Measurements from ENCODE around the gene SLCO2A1.
A peak's percentile ranks its signal among the peaks of the same experiment; 100 is the strongest.
"Not testable (repeated sequence)": the region's sequence is repeated elsewhere in the genome, so short reads cannot be mapped to it uniquely, and the experiment has no call there.

SLCO2A1 gene

DNA sequence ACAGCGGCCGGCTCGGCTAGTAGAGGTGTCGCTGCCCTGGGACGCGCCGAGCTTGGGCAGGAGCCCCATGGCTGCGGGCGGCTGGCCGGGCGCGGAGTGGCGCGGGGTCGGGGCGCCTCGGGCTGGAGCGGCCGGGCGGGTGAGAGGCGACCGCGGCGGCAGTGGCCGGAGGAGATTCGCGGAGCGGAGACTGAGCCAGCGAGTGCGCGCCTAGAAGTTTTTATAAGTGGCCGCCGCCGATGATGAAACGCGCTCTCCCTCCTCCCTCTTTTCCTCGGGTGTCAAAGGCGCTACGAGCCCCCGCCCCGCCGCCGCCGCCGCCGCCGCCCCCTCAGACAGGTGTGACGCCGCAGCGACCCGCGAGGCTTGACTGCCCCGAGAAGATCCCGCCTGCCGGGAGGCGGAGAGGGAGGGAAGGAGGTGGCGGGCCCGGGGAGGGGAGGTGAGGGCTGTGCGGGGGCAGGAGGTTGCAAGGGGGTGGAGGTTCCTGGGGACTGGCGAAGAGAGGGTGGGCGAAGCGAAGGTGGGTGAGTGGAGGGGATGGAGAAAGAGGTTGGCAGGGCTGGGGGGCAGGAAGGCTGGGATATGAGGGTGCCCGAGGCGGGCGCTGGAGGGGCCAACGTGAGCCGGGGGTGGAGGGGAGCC, at the start of gene SLCO2A1:
Gene SLCO2A1, minus strand, starts transcription at position 192 of the 645 bp plus-strand sequence. Its CDS starts 123 bp downstream, at position 69.
- peak; percentile 60 for DNase-seq

DNA sequence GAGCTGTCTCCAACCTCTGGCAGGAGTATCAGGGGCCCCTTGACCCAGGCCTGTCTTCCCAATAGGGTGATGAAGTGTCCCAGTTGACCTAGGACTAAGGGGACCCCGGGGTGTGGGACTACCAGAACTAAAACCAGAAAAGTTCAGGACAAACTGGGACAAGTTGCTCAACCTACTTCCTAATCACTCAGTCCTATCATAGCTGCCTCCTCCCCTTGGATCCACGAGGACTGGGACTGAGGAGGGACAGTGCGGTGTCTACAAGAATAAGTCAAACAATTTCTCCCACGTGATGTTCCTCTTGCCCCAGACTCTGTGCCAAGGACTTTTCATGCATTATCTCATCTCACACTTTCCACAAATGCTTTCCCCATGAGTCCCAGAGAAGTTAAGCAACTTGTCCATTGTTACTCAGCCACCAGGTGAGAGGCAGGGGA, 49.4 kb upstream of the SLCO2A1 start:
- no peak for DNase-seq

DNA sequence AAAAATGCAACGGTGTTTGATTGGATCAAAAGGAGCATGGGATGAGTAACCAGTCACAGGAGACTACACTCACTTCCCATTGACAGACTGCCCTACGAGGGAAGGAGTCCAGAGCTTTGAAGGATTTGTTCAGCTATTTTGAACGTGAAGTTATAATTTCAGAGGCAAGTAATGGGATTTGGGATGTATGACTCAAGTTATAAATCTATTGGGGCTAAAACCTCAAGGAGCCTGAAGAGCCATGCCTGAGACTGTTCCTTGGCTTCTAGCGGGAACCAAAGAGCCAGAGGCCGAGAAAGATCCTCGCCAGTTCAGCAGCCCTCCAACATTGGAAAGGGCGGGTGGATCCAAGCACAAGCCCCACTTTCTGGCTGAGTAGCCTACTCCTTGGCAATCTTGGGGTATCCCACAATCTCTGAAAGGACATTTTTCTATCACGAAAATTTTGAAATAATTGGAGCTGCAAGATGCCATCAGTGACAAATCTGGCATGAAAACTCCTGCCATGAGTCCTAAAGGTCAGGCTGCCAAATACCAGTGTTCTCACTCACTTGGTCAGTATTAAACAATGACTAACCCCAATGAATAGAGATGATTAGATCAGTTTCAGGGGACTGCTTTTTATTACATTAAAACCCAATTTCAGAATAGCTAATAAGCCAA, 48.6 kb upstream of the SLCO2A1 start:
- DNase-seq, result no peak

DNA sequence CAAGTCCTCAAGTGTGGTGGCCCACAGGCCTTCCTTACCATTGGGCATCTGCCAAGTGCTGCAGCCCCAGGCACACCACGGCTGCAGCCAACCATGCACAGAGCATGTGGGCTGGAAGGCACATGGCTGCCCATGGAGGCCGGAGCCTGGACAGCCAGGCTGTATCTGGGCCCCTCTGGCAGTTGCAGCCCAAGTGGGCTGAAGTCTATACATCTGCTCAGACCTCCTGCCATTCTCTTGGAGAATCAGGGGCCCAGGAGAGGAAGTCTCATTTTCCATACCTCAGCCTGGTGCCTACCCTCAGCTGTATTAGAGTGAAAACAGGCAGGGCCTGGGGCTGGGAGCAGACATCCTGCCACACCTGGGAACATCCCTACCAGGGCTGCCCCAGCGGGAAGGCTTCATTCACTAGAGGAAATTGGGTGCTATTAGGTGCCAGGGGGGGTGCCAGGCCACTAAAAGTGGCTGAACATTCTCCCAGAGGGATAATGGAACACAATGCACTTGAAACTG, 48.0 kb upstream of the SLCO2A1 start:
- DNase-seq, result no peak

DNA sequence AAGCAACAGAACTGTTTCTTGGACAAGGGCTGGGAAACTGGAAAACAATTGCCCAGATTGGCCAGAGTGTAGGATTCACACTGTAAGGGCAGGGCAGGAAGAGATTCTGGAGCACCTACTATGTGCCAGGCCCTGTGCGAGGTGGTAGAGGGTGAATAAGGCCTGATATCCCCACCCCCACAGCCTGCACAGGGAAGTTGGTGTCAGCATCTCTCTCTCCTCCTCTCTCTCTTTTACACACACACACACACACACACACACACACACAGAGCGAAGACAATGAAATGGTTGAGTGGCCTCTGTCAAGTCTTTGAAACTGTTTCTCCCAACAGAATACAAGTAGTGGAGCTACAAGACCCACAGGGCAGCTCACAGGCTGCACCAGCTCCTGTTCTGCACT, 47.1 kb upstream of the SLCO2A1 start:
- DNase-seq, result no peak

DNA sequence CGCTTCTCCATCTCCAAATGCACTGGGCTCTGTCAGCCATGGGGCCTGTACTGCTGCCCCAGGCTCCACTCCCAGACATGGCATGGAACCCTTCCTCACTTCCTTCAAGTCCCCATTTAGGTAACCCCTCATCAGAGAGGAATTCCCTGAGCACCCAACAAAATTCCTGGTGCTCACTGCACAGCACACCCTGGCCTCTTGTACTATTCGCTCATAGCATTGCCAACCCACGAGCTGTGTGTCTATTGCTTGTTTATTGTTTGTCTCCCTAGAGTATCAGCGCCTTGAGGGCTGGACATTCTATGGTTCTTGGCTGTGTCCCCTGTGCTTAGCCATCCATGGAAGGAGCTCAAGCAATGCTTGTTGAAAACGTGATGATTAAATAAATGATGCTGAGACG, 46.1 kb upstream of the SLCO2A1 start:
- DNase-seq, result no peak

DNA sequence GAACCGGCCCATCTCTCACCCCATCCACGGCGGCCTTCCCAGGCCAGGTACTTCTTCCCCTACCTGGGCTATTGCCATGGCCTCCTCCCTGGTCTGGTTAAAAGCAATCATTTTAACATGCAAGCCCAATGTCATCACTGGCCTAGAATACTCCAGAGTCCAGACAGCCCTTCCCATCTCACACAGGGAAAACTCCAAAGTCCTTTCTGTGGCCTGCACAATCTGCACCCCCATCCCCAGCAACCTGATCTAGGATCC, 45.8 kb upstream of the SLCO2A1 start:
- no peak for DNase-seq

DNA sequence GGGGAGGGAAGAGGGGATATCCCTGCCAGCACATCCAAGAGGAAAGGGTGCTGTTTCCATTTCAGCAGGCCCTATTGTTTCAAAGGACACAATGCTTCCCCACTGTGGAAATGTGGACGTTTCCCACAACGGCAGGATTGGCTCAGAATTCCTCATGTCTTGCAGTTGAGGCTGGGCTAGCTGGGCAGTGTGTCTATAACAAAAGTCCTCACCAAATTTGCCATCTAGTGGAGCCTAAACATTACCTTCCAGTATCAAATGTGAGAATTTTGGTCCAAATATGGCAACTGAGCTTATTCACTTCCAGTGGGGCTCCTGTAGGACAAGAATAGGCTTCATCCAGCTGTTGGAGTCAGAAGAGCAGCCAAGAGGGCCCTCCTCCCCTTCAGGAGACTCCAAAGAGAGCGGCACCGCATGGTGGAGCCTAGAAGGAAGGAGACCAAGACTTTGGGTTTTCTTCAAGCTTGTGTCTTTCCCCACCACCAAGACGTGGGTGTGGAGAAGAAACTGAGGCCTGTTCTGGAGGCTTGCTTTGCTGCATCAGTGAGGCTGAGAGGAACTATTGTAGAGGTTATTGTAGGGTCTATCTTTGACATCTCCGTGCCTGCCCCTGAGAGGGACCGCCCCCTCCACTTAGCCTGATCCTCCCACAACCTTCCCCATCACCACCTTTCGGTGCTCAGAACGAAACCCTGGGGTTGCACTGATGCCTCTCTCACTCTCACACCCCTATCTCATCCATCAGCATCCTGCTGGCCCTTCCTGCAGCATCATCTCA, 45.3 kb upstream of the SLCO2A1 start:
- DNase-seq, result no peak

DNA sequence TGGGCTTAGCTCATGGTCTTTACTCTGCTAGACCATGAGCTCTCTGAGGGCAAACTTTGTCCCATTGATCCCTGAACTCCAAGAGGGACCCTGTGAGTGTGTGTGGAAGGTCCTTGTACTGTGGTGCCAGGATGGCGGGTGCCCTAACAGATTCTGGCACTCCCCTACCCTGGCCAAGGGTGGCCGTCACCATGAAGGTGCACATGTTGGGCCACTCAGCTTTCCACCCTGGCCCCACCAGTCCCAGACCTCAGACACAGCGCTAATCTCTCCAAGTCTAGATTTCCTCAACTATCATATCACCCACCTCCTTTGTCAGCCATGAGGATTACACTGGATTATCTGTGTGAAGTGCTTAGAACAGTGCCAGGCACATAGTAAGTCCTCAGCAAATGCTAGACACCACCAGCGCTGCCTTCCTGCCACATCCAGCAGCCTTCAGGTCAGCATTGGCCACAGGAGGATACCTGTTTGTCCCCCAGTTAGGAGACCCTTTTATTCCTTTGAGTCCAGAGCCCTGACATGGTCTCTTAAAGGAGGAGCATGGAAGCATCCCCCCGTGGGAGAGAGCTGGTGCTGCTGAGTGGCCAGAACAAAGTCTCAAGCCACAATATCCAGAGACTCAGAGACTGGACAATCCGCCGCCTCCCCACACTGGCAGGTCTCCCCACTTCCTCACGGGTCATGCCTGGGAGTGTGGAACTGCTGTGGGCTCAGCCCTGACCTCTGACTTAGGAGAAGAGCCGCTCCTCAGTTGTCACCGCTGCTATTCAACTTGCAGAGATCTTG, 44.5 kb upstream of the SLCO2A1 start:
- no peak for DNase-seq

DNA sequence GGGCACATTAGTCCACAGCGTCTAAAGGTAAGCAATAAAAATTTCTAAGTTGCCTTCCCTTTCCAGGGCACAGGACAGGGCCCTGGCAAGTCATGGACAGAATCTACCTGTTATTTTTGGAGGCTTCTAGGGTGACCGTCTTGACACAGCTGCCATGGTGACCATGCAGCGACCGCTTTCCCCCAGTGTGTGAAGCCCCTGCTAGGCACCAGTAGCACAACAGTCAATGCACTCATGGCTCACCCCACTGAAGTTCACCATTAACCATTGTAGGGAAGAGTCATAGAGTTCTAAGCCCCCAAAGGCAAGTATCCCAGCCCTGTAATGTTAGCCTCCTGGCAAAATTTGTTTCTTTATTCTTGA, 43.8 kb upstream of the SLCO2A1 start:
- DNase-seq, result no peak

DNA sequence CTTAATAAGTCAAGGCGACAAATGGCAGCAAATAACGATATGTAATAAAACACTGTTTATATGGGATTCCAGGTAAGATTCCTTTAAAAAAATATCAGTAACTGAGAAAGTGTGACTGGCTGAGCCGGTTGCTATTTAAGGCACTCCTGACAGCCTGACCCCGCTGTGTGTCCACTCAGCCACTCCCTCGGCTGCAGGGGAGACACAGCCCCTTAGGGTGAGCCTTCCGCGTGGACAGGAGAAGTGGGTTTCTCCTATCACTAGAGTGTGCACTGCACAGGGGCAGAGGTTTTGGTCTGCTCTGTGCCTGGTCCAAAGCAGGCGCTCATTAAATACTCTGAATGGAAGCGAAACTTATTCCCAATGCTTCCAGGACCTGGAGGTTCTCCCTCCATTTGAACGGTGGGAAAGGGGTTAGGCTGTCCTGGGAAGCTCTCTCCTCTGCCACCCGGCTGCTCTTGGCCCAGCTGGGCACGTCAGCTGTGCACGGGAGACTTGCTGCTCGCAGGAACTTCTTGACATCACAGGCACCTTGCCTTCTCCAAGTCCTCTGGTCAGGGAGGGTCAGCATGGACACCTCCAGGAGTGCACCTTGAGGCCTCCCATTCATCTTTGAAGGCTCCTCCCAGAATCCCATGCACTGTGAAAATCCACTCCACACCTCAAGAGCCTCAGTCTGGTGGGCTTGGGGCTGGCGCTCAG, 43.3 kb upstream of the SLCO2A1 start:
- no peak for DNase-seq

DNA sequence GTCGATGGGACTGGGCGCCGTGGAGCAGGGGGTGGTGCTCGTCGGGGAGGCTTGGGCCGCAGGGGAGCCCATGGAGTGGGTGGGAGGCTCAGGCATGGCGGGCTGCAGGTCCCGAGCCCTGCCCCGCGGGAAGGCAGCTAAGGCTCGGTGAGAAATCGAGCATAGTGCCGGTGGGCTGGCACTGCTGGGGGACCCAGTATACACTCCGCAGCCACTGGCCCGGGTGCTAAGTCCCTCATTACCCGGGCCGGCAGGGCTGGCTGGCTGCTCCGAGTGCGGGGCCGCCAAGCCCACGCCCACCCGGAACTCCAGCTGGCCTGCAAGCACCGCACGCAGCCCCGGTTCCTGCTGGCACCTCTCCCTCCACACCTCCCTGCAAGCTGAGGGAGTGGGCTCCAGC, 40.6 kb upstream of the SLCO2A1 start:
- DNase-seq, result not testable (repeated sequence)

DNA sequence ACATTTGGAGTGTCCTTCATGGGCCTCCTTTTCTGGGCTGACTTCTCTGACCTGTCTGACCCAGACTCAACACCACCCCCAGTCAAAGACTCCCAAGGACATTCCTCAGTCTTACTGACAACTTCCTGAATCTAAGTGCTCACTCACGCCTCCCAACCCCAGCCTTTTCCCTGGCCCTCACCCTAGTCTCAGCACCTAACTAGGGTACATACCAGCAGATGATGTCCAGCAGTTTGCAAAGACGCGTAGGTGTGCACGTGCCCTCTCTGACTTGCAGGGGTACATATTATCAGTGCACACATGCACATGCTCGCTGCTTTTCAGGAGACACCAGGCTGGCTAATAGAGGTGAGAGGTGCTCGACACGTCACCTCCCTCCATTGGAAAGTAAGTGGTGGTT, 38.7 kb upstream of the SLCO2A1 start:
- DNase-seq, result no peak

DNA sequence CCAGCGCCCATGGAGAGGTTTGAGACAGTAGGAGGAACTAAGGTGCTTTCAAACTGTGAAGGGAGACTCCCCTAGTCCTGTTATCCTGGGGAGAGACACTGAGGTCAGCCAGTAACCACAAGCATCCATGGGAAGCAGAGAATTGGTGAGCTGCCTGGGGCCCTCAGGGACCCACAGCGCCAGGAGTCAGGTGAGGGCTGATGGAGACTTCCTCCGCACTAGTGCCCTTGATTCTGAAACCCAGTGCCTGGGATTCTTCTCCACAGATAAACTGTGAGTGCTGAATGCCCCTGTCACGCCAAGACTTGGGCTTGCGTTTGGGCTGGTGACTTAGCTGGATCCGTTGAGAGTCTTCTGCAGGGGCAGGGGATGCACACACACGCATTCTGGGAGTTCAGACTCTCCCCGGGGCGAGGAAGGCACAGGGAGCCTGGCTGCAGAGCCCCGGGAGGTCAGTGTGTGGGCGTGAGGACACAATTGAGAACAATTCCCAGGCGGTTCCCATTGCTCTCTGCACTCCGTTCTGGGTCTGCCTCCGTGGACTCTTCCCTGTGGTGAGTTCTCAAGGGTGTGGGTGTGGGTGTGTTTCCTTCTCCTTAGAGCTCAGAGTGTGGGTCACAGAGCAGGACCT, 37.9 kb upstream of the SLCO2A1 start:
- DNase-seq, result no peak

DNA sequence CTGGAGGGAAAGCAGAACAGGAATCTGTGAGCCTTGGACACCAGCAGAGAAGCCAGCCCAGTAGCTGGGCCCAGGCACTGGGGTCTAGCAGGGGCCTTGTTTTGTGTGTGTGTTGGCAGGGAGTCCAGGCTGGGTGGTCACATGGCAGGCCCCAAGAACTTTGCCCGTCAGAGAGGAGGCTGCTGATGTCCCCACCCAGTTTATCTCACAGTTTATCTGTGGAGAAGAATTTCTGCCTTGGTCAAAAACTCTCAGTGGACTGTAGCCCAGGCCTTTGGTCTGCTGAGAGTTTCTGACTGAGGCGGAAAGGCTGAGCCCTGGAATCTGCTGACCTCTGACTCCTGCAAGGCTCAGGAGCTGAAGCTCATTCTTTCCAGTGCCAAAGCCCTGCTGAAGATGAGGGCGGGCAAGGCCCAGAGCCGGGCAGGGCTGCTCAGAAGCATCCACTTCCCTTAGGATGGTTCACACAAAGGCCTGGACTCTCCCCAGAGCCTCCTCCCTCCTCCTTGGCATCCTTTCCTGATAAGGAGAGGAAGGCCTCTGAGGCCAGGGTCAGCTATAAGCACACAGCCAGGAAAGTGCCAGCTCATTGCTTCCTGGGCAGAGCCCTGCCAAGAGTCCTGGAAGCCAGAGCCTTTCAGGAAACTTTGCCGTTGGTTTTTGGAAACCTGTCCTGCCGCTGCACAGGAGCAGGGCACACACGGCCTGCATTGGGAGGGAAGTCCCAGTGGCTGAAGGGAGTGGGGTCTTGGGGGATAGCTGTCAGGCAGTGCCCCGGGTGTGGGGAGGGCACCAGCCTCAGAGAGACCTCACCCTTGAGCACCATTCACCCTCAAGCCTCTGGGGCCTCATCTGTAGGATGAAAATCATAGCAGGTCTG, 37.2 kb upstream of the SLCO2A1 start:
- no peak for DNase-seq

DNA sequence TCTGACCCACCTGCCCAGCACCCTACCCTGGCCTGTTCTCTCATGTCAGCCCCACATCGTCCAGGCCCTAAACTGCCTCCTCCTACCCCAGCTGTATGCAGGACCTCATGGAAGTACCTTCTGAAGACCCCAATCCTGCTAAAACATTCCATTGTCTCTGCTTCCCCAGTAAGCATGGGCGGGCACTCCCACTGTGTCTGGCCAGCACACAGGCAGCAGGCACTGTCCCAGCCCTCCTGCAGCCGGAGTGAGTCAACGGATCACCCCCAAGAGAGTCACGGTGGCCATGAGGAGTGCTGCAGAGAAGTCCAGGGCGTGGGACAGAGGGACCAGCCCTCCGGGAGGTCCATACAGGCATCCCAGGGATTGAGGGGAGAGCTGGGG, 36.4 kb upstream of the SLCO2A1 start:
- no peak for DNase-seq

DNA sequence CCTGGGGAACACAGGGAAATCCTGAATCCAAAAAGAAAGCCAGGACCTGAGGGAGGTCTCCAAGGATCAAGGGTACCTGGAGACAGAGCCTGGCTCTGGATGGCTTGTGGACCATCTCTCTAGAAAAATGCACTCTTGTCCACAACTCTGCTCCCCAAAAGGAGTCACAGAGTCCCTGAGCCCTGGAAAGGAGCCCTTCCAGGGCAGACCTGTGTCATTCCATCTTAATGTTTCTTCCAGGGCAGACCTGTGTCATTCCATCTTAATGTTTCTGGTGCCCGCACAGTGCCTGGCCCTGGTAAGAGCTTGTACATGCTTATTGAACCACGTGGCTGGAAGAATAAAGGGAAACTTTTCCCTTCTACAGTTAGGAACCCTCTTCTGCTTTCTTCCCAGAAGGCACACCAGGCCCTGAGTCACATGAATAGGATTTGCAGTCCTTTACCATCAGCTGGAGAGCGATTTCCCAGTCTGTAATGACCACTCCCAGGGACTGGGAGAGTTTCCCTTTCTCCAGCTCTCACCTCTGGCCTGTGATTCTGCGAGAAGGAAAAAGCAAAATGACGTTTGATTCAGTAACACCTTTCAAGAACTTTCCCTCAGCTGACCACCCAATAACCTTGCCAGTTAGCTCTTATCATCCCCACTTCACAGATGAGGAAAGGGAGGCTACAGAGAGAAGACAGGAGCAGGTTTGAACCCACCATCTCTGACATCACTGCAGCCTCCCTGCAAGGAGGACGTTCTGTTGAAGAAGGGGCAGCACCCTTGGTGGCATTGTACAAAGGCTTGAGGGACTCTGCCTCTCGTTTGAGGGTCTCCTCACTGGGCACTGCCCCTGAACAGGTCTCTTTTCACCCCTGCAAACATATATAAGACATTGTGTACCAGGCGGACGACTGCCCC, 35.8 kb upstream of the SLCO2A1 start:
- DNase-seq, result no peak

DNA sequence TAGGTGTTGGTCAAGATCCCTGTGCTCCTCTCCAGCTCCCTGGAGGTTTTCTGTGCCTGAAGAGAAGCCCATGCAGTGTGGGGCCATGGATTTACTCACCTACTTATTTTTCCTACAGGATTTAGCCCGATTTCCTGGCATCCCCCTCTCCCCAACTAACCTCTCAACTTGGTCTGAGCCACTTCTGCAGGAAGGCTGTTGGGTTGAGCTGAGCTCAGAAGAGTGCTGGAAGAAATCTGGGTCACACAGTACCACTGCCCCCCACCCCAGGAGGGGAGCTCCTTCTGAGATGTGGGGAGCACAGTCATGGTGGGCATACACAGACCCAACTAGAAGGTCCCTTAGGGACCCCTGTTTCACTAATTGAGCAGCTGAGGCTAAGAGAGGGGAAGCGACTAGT, 34.4 kb upstream of the SLCO2A1 start:
- no peak for DNase-seq

DNA sequence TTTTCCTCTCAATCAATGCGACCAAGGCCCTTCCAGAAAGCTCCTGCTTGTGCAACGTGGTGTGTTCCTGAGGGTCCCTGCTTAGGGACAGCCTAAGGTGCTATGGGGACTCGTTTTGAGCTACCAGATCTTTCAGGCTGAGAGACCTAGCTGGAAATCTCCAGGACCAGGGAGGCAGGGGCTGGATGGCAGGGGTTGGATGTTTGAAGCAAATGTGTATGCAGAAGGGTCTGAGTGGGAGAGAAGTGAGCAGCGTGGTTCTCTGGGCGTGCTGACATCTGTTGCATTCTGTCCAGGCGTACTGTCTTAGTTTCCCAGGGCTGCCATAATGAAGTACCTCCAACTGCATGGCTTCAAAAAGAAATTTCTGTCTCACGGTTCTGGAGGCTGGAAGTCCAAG, 31.7 kb upstream of the SLCO2A1 start:
- DNase-seq, result no peak

All from femur (tissue), 1 donor.